HepG2 (cell line): ENCODE results near the gene MEF2B. TPM values are rescaled to one million over a fixed set of nuclear protein-coding genes. Genes with fewer than 3 reads are reported as not detected.

ENCODE experiments used
- ADNP ChIP-seq: sonication (generic); formaldehyde crosslinking; IDR thresholded peaks from 2 replicates; pipeline ENCODE4 v1.4.0; 2020; ENCODE audit warnings: missing genetic modification reagents
- AHR ChIP-seq: IDR thresholded peaks from 2 replicates; pipeline ENCODE4 v1.6.1; 2018; ENCODE audit warnings: missing genetic modification reagents, missing compliant biosample characterization
- ATF3 ChIP-seq: sonication (generic); formaldehyde crosslinking; IDR thresholded peaks from 2 replicates; pipeline ENCODE4 v1.4.0; 2020; ENCODE audit warnings: missing genetic modification reagents
- DBP ChIP-seq: sonication (generic); formaldehyde crosslinking; IDR thresholded peaks from 2 replicates; pipeline ENCODE4 v1.4.0; 2020; ENCODE audit warnings: missing genetic modification reagents; ENCODE audit errors: not compliant biosample characterization
- DMAP1 ChIP-seq: IDR thresholded peaks from 2 replicates; pipeline ENCODE4 v1.6.1; 2016
- GABPB1 ChIP-seq: IDR thresholded peaks from 2 replicates; pipeline ENCODE4 v1.6.1; 2016; ENCODE audit warnings: mild to moderate bottlenecking, missing genetic modification reagents, moderate library complexity, missing compliant biosample characterization
- HBP1 ChIP-seq: IDR thresholded peaks from 2 replicates; pipeline ENCODE4 v1.6.1; 2016; ENCODE audit warnings: low read depth, control low read depth
- HNF4G ChIP-seq, 2 experiments: sonication (generic) in 1 of 2; formaldehyde crosslinking in 1 of 2; IDR thresholded peaks; 2 replicates each; pipeline versions ENCODE4 v1.4.0 to v1.6.1; 2011 to 2020; ENCODE audit warnings: borderline replicate concordance in 2 of 2, low read depth in 2 of 2, mild to moderate bottlenecking in 2 of 2, low read length in 1 of 2, missing genetic modification reagents in 1 of 2, moderate library complexity in 1 of 2
- HOXA9 ChIP-seq: sonication (generic); formaldehyde crosslinking; IDR thresholded peaks from 2 replicates; pipeline ENCODE4 v1.8.1; 2022; ENCODE audit warnings: missing genetic modification reagents, mild to moderate bottlenecking, moderate library complexity, borderline replicate concordance
- PAWR ChIP-seq: sonication (generic); formaldehyde crosslinking; IDR thresholded peaks from 2 replicates; pipeline ENCODE4 v1.4.0; 2020; ENCODE audit warnings: missing genetic modification reagents, mild to moderate bottlenecking, borderline replicate concordance
- PBX3 ChIP-seq: sonication (generic); formaldehyde crosslinking; IDR thresholded peaks from 2 replicates; pipeline ENCODE4 v1.8.1; 2023; ENCODE audit warnings: missing genetic modification reagents, inconsistent platforms, borderline replicate concordance
- PITX1 ChIP-seq: sonication (generic); formaldehyde crosslinking; IDR thresholded peaks from 2 replicates; pipeline ENCODE4 v1.5.1; 2020; ENCODE audit warnings: mild to moderate bottlenecking, missing genetic modification reagents
- PLRG1 ChIP-seq: fragments of 450-650 bp; conservative IDR thresholded peaks from 2 replicates; pipeline ENCODE4 v1.6.1; 2016
- POGZ ChIP-seq: sonication (generic); formaldehyde crosslinking; IDR thresholded peaks from 2 replicates; pipeline ENCODE4 v1.4.0; 2020; ENCODE audit warnings: mild to moderate bottlenecking, missing genetic modification reagents
- PTBP1 ChIP-seq: fragments of 200-400 bp; formaldehyde crosslinking; IDR thresholded peaks from 2 replicates; pipeline ENCODE4 v1.6.1; 2018; ENCODE audit warnings: low read length, low read depth; ENCODE audit not compliant: poor library complexity, severe bottlenecking
- RFX5 ChIP-seq: IDR thresholded peaks from 2 replicates; pipeline ENCODE4 v1.6.1; 2011; ENCODE audit warnings: low read depth, low read length, improper control_type of control experiment
- ZNF501 ChIP-seq: sonication (generic); formaldehyde crosslinking; IDR thresholded peaks from 2 replicates; pipeline ENCODE4 v1.5.1; 2020; ENCODE audit warnings: mild to moderate bottlenecking, moderate library complexity, missing genetic modification reagents
- ZNF7 ChIP-seq: IDR thresholded peaks from 2 replicates; pipeline ENCODE4 v1.6.1; 2016; ENCODE audit warnings: missing biosample characterization, missing genetic modification reagents
- polyA plus RNA-seq, 8 experiments: library from polyadenylated mRNA; depleted of rRNA in 3 of 8; stranded (reverse) in 7 of 8; unstranded in 1 of 8; fragments of >200 nt; fragmentation: Illumina TruSeq in 4 of 8; extraction: Trizol in 4 of 8; gene quantifications; 2 replicates each; pipeline versions ENCODE4 v1.2.1 to v1.2.3, GENCODE V29; 2011 to 2016; ENCODE audit warnings: low read depth in 4 of 8, missing spikeins in 1 of 8, mixed read lengths in 1 of 8; ENCODE audit not compliant: insufficient read depth in 1 of 8
- total RNA-seq, 5 experiments: library from RNA; depleted of rRNA; stranded (reverse); fragments of >200 nt; fragmentation: Illumina TruSeq; extraction: Trizol; gene quantifications; 2 replicates each; pipeline ENCODE4 v1.2.3, GENCODE V29; 2016; ENCODE audit warnings: low read depth in 1 of 5
- TF ChIP-seq, protein P1 (sequence below): sonication (generic); formaldehyde crosslinking; IDR thresholded peaks from 2 replicates; pipeline ENCODE4 v1.5.1; 2020; ENCODE audit warnings: mild to moderate bottlenecking, missing genetic modification reagents, borderline replicate concordance
- TF ChIP-seq, protein P2 (sequence below): sonication (generic); formaldehyde crosslinking; IDR thresholded peaks from 2 replicates; pipeline ENCODE4 v1.5.0; 2020; ENCODE audit warnings: missing genetic modification reagents
- TF ChIP-seq, protein P3 (sequence below): IDR thresholded peaks from 2 replicates; pipeline ENCODE4 v1.6.1; 2012; ENCODE audit warnings: inconsistent platforms
- TF ChIP-seq, protein P4 (sequence below): sonication (generic); formaldehyde crosslinking; IDR thresholded peaks from 2 replicates; pipeline ENCODE4 v1.5.0; 2020; ENCODE audit warnings: missing genetic modification reagents

MEF2B gene
- total and polyA plus RNA-seq, 2 of the 13 experiments (the other 11 are each of a cell fraction or from before 2014, with no cell fraction given): 1.2 to 1.7 TPM

DNA sequence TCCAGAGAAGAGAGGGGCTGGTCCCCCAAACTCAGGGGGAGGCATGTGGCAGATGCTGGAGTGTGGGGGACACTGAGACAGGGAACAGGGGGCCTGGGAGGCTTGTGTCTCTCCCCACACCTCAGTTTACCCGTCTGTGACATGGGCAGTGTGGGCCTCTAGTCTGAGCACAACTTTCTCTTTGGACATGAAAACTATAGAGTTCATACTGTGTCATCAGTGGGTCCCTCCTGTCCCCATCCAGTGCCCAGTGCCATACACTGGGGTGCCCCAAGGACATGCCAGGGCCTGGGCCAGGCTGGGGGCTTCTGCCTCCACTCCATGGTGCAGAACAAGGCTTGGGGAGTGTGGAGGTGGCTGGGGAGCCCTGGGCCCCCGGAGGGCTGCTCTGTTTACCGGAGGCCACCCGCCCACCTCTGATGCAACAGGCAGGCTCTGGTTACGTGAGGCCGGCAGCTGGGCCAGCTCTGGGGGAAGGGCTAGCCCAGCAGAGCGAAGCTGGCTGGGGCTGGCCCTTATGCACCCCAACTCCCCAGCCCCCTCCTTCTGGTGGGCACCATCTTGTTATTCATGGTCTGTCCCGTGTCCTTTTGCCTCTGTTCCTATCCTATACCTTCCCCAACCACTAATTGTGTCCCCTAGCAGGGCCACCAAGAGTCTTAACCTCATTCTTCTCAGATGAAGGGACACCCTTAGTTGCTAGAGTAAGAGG lies 1.9 kb upstream of the MEF2B start (continued):
- TF ChIP-seq, protein P1, sequence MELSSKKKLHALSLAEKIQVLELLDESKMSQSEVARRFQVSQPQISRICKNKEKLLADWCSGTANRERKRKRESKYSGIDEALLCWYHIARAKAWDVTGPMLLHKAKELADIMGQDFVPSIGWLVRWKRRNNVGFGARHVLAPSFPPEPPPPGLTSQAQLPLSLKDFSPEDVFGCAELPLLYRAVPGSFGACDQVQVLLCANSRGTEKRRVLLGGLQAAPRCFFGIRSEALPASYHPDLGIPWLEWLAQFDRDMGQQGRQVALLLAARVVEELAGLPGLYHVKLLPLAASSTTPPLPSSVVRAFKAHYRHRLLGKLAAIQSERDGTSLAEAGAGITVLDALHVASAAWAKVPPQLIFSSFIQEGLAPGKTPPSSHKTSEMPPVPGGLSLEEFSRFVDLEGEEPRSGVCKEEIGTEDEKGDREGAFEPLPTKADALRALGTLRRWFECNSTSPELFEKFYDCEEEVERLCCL (CRISPR knock-in tag): no peak
- TF ChIP-seq, protein P2, sequence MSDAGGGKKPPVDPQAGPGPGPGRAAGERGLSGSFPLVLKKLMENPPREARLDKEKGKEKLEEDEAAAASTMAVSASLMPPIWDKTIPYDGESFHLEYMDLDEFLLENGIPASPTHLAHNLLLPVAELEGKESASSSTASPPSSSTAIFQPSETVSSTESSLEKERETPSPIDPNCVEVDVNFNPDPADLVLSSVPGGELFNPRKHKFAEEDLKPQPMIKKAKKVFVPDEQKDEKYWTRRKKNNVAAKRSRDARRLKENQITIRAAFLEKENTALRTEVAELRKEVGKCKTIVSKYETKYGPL (CRISPR knock-in tag): no peak
- no peak for TF ChIP-seq PLRG1
- no peak for TF ChIP-seq PTBP1
- TF ChIP-seq AHR (CRISPR knock-in tag): no peak
- TF ChIP-seq DBP: no peak
- TF ChIP-seq ADNP (CRISPR knock-in tag): no peak
- no peak for TF ChIP-seq ZNF501
- TF ChIP-seq PAWR: no peak
- peak; percentile 24; the same call in 1 of the 2 replicates for TF ChIP-seq POGZ
- no peak for TF ChIP-seq HOXA9
- TF ChIP-seq, protein P3, sequence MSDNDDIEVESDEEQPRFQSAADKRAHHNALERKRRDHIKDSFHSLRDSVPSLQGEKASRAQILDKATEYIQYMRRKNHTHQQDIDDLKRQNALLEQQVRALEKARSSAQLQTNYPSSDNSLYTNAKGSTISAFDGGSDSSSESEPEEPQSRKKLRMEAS: no peak
- peak; percentile 60 for TF ChIP-seq DMAP1 (CRISPR knock-in tag)
- TF ChIP-seq HBP1 (CRISPR knock-in tag): no peak
- TF ChIP-seq HNF4G (IDR thresholded peaks at IDR 0.05; ENCODE audit: borderline replicate concordance, low read depth, low read length): peak; percentile 31; the same call in 1 of the 2 replicates
- TF ChIP-seq HNF4G (CRISPR knock-in tag; IDR thresholded peaks at IDR 0.05; ENCODE audit: borderline replicate concordance, low read depth): 0 out of 2 replicates have a peak, but pooled peaks have one; percentile 52
- TF ChIP-seq GABPB1 (CRISPR knock-in tag): peak; percentile 73
- no peak for TF ChIP-seq PBX3 (CRISPR knock-in tag)
- TF ChIP-seq RFX5: no peak
- TF ChIP-seq, protein P4, sequence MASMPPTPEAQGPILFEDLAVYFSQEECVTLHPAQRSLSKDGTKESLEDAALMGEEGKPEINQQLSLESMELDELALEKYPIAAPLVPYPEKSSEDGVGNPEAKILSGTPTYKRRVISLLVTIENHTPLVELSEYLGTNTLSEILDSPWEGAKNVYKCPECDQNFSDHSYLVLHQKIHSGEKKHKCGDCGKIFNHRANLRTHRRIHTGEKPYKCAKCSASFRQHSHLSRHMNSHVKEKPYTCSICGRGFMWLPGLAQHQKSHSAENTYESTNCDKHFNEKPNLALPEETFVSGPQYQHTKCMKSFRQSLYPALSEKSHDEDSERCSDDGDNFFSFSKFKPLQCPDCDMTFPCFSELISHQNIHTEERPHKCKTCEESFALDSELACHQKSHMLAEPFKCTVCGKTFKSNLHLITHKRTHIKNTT (CRISPR knock-in tag): no peak
- TF ChIP-seq ZNF7: no peak
- peak; percentile 45 for TF ChIP-seq PITX1
- peak; percentile 93 for TF ChIP-seq ATF3 (CRISPR knock-in tag)
